HG02884 (cell line): ENCODE results near the gene ARHGEF26.

Experiments used
- ATAC-seq: cut with Tn5 transposase; IDR thresholded peaks from one replicate; pipeline ENCODE4 v1.9.1; 2021; ENCODE audit warnings: mild to moderate bottlenecking, moderate library complexity; ENCODE audit not compliant: unreplicated experiment

The ARHGEF26 gene

DNA sequence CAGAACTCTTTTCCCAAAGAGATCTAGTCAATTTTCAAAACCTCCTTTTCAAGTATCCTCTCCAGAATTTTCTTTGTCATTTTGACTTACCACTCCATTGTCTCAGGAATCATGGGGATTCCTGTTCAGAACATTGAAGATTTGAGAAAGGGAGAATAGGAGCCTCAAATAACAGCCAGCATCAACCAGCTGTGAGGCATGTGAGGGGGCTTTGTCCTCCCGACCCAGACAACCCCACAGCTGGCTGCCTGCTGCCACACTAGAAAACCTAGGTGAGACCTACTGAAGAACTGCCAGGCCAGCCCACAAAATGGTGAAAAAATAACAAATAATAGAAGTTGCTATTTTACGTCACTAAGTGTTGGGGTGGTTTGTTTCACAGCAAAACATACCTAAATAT is 5.9 kb upstream of the ARHGEF26 start:
- ATAC-seq: no peak

DNA sequence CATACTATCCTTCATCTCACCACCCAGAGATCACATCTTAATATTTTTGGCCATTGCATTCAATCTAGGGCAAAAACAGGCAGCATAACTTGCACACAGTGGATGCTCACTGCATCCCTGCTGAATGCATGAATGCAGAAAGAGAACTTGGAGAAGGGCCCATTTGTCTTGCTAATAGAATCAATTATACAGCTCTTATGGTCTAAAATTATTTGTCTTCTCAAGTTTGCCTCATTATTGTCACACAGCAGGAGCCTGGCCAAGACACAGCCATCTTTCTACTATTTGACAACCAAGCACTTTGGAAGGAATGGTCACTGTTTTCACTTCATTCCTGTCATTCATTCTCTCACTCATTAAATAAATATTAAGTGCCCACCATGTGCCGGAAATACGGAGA is 1.2 kb upstream of the ARHGEF26 start:
- ATAC-seq: no peak

DNA sequence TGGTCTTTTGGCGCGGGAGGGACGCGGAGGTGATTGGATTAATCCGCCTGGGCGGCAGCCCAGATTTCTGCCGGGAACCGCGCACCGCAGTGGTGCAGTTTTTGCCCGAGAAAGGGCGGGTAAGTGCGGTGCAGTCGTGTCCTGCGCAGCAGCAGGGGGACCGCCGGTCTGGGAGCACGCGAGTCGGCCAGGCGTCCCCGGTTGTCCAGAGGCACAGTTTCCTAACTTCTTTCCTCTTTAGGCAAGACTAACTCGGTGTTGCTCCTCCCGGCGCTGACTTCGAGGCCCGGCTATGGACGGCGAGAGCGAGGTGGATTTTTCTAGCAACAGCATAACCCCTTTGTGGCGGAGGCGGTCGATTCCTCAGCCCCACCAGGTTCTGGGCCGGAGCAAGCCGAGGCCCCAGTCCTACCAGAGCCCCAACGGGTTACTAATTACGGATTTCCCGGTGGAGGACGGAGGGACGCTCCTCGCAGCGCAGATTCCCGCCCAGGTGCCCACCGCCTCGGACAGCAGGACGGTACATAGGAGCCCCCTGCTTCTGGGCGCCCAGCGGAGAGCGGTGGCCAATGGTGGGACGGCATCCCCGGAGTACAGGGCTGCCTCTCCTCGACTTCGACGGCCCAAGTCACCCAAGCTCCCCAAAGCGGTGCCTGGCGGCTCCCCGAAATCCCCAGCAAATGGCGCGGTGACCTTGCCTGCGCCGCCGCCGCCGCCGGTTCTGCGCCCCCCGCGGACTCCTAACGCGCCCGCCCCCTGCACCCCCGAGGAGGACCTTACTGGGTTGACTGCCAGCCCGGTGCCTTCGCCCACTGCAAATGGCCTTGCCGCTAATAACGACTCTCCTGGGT is 736 bp downstream of the ARHGEF26 start:
- peak; percentile 33 for ATAC-seq

DNA sequence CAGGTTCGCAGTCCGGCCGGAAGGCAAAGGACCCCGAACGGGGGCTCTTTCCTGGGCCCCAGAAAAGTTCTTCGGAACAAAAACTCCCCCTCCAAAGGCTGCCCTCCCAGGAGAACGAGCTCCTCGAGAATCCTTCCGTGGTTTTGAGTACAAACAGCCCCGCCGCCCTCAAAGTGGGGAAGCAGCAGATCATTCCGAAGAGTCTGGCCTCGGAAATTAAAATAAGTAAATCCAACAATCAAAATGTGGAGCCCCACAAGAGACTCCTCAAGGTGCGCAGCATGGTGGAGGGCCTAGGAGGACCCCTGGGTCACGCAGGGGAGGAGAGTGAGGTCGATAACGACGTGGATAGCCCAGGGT is 1.3 kb downstream of the ARHGEF26 start:
- ATAC-seq: no peak

DNA sequence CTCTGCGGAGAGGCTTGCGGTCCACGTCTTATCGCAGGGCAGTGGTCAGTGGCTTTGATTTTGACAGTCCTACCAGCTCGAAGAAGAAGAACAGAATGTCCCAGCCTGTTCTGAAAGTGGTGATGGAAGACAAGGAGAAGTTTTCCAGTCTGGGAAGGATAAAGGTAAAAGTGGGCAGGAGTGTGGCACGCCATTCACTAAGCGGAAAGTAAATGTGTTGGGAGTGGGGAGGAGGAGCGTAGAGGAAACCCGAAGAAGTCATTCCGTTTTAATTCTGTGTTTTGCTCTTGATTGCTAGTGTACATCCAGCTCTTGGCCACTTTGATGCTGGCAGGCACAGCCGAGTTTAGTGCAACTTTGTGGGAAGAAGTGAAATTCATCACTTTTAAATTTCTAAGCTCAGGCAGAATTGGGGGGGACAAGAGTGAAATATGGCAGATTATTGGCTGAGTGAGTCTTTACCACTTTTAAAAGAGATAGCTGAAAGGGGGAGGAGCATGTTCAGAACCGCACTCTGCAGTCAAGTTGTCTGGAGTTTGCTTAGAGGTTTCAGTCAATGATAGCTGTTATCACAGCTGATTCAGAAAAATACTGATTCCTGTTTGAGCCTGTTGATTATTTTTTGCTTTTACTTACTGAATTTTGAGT is 1.8 kb downstream of the ARHGEF26 start:
- ATAC-seq: no peak

DNA sequence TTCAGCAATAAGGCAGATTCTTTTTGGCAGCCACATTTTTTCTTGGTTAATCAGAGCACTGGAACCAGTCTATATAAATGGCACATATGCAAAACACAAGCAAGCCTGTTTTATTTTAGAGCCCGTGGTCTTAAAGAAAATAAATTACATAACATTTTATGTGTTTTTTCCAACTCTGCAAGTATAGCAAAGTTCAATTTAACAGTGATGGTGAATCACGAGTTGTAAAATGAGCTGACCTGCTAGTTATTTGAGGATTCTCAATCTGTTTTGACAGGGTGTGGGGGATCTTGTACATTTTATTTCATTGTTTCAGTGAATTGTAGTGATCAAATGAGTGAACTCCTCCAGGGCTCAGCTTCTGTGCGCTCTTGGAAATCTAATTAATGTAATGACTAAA is 2.7 kb downstream of the ARHGEF26 start:
- ATAC-seq: no peak

DNA sequence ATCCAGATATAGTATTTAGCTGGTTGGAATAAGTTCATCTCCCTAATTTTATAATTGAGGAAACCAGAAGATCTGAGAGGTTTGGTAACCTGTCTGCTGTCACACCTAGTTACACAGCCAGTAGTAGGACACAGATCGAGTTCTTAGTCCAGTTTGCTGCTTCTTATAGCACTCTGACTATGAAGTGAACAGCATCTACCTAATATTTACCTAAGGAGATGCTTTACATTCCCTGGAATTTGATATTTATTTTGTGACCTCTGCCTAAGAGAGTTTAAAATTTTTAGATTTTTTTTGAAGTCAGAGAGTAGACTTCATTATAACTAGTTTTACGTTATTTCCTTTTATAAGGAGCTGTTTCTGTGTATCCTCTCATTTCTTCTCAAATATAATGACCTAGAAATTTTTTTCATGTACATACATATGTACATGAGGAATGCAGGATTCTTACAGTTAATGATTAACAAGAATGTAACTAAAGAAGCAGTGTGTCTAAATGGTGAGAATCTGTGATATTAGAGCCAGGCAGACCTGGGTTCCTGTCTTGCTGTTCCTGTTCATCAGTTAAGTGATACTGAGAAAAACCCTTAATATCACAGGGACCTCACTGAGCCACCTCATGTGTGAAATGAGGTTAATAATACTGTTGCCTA is 4.3 kb downstream of the ARHGEF26 start:
- no peak for ATAC-seq

DNA sequence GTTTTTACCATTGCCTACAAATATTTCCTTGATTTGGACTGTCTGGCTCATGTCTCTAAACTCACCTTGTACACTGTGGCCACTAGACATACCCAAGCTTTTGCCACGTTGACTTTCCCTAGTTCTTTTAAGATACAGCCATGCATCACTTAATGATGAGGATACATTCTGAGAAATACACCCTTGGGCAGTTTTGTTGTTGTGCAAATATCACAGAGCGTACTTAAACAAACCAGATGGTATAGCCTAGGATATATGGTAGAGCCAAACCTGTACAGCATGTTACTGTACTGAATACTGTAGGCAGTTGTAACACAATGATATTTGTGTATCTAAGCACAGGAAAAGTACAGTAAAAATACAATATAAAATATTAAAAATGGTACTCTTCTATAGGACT is 5.5 kb downstream of the ARHGEF26 start:
- ATAC-seq: no peak

DNA sequence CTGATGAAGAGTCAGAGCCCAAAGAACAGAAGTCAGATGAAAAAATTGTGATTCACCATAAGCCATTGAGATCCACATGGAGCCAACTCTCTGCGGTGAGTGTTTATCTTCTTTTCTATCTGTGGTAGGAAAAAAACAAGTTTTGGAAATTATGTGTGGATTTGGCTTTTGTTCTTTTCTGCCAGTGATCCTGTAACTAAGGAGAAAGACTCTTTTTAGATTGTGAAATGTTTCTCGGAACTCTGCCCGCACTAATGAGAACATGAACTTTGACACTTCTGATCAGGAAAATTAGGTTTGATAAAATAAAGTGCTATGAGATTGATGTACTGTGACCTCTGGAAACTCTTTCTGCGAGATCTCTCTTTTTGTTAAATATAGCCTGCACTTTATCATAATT is 8.4 kb downstream of the ARHGEF26 start:
- no peak for ATAC-seq

DNA sequence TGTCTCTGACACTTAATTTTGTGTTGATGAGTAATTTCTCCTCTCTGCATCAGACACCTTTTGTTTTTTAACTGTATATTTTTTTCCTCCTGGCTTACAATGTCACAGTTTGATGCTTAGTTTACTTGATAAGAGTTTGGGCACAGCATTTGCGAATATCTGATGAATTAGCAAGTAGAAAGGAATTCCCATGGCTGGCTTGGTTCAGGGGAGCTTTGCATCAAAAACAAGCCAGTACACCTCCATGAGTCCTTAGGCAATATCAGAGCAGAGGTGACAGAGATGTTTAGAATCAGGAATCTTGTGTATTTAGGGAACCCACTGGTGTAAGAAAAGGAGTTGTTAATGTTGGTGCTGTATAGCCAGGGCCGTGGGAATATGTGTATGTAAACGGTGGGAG is 9.3 kb downstream of the ARHGEF26 start:
- ATAC-seq: no peak

DNA sequence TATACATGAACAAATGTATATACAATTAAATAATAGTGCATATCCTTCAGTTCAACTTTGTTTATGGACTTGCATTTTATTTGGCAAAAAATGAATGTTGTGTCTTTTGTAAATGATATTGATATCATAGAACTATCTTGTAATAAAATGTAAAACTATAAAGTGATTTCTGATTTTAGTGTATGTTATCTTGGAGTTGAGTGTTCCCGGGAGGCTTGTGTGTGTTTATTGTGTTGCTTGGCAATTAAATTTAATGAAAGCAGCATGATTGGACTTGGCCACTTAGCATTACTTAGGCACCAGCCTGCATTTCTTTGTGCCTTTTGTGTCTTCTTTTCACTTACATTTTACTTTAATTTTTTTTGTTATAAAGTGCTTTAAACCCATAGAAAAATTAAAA is 10.6 kb downstream of the ARHGEF26 start:
- no peak for ATAC-seq

DNA sequence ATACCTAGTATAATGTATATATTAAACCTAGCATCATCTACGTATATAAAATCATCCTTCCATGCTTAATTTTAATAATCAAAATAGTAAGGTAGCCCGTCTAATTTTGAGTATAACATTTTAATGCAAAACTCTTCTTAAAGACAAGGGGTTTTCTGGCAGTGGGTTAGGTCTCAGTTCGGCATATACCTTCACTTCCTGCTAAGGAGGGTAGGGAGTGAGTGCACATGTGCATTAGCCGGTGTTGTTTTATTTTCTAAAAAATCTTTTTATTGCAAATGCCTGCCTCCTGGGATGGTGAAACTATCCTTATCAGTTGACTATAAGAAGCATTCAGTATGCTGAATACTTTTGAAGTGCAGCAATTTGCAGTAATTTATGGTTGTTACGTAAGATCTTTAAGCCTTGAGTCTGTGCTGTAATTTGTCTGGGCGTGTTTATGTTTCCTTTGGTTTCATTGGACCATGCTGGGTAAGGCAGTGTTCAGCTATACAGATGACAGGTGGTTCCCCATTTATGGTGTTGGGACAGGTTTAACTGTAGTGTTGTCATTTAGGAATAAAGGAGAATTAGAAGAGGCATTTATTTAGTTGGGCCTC is 11.7 kb downstream of the ARHGEF26 start:
- ATAC-seq: no peak

DNA sequence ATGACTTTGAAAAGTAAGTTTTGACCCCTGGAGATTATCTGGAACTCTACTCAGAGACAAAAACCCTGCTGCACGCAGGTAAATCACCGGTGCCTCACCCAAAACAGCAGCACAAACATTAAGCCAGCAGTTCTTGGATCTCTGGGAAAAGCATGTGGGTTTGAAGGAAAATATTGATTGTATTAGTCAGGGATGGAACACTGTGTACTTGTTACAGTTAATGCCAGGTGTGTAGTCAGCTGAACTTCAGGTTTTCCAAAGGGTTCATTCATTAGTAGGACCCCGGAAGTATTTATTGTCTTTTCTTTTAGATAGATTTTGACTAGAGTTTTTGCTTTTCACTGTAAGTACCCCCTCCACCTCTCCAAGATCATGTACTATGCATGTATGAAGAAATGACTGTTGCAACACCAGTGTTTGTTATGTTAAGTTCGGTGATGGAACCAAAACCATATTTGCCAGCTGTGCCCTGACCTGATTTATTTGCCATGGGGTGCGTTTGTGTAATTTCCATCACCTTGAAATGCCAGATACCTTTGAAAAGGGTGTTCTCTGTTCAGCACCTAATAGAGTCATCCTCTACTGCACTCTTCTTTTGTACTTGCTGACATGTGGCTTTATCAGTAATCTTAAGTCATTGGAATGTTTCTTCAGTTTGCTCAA is 14.5 kb downstream of the ARHGEF26 start:
- ATAC-seq: no peak

DNA sequence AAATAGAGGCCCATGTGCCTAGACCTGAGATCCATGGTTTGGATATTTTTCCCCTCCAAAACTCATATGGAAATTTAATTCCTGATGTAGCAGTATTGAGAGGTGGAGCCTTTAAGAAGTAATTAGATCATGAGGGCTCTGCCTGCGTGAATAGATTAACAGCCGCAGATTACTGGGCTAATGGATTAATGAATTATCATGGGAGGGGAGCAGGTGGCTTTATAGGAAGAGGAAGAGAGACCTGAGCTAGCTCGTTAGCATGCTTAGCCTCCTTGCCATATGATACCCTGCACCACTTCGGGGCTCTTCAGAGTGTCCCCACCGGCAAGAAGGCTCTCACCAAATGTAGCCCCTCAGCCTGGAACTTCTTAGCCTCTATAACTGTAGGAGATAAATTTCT is 15.8 kb downstream of the ARHGEF26 start:
- no peak for ATAC-seq

DNA sequence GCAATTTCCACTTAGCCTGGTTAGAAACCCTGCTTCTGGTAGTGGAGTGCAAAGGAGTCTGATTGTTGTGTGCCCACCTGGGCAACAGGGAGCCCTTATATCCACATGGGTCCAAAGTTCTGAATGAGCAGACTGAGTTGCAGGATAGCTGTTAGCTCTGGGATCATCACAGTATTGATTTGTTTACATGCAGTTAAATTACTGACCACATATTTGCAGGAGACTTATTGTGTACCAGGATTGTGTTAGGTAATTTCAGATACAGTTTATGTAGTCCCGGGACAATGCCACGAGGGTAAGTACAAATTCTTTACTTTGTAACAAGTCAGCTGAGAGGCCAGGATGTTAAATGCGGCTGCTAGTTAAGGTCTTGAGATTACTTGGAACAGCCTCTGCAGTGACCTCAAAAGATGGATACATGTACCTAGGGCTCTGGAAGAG is 18.8 kb downstream of the ARHGEF26 start:
- ATAC-seq: no peak

DNA sequence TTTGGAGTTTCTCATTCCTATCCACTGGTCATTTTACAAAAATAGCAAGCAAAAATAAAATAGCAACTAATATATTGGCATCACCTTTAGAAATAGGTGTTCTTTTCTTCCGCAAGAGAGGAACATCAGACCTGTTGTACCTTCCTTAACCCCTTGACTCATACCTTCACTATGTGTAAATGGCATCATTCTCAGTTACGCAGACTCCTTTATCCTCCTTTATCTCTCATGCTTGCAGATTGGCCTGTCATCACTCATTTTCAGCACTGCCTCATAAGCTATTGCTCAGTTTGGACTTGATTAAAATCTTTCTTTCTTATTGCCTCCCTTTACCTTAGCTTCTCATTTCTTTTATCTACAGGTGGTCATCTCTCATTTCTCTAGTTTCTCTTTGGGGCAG is 21.4 kb downstream of the ARHGEF26 start:
- ATAC-seq: no peak

DNA sequence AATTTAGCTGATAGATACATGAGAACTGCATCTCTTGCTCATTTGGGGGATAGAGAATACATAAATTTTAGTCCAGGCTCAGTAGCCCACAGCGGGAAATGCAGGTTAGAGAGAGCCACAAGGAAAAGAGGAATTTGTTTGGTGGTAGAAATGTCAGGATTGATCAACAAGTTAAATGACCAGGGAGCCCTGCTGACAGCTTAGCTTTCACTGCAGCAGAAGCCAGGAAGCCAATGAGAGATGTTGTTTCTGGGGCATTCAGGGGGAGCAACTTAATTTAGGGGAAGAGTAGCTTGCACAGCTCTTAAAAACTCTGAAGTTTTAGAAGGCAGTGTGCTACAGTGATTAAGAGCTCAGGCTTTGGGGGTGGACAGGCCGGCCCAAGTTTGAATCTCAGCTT is 22.7 kb downstream of the ARHGEF26 start:
- no peak for ATAC-seq

DNA sequence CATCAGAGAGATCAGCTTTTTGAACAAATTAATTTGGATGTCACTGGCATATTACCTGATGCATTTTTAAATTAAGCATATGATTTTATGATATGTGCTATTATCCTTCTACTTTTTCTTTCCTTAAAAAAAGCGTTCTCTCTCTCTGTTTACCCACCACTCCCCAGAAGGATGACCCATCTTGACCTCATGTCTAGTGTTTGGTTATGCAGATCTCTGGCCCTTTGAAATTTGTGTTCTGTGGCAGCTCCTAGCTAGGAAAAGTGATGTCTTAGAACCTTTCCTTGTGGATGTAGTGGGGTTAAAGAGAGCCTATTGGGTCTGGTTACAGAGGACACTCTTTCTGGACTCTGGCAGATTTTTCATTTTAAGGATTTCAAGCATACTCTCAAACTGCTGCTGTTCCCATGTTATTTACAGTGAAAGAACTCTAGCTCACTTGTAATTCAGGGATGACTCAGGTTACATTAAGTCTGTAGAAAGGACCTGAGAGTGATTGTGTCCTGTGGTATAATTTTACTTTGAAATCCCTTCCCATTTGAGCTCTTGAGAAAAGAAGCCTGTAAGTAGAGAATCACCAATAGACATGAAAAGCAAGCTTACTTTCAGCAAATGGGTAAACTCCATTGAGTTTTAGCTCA is 23.8 kb downstream of the ARHGEF26 start:
- no peak for ATAC-seq

DNA sequence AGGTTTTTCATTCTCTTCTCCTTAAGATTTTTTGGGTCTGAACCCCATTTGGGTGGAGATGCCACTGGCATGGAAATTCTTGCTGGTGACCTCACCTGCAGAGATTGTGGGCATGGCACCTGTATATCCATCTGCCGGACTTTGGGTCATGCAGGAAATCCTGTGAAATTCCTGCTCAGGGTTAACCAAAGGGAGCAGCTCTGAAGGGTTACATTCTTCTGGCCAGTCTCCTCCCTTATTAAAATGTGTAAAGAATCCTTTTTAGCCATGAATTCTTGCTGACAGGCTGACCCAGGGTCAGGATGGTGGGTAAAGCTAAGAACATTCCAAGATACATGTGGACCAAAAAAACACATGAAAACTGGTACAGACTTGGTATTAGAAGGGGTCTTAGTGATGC is 27.4 kb downstream of the ARHGEF26 start:
- ATAC-seq: no peak

DNA sequence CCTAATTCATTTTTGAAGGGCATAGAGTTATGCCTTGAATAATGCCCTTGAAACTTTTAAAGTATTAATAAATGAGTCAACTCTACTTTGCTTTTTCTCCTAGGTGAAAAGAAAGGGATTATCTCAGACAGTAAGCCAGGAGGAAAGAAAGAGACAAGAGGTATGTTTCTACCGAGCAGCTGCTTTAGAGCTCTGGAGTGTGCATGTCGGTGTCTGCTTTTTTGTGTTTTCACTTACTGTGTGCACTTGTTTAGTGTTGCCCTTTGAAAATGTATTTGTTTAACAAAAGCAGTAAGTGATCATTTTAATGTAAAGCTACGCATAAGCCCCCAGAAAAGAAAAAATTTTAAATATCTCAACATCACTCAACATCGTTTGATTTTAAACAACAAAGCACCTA is 28.1 kb downstream of the ARHGEF26 start:
- ATAC-seq: no peak

DNA sequence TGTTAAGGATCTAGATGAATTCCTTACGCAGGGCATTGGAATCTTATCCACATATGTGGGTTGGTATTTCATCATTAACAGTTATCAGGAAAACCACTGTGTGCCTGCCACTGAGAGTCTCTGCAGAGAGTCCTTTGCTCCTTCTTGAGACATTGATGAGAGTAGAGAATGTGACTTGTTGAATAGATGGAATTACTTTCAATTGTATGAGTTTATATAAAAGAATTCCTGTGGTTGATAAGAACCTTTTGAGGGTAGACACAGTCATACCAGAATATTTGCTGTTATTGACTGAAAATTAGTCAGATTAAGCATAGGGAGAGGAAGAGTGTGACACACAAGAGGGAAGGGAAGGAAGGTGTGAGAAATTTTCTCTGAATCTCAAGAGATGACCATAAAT is 30.8 kb downstream of the ARHGEF26 start:
- ATAC-seq: no peak
